ENCODE measurements around the gene MACIR. TPM values are rescaled to one million over a fixed set of nuclear protein-coding genes. Genes with fewer than 3 reads are reported as not detected.

Gene MACIR
- total and polyA plus RNA-seq, 2 of the 13 experiments (the other 11 are each of a cell fraction or from before 2014, with no cell fraction given), result 2.4 to 4.4 TPM

DNA sequence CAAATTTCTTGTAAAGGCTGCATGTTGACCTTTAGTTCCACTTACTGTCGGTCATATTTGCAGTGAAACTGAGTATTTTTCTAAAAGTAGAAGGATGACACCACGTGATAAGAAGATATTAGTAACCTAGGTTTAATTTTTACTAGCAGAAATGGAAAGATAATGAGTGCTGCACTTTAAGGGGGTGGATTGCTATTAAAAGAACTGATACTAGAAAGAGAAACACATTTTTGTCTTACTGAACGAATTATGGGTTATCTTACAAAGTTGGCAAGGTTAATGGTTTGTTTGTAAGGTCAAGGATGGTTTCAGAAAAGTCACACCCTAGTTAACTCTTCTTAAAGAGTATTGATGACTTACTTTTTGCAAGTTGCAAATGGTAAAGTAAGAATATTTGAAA is 2.4 kb downstream of the MACIR start:
- in situ Hi-C loops (cut with HindIII; ENCODE audit: extremely low pct_ligation_motif_present, low pct_unique_long_range_greater_than_20kb), result no loop called here
- FAIRE-seq (no peak), DNase-seq (ENCODE audit: low spot score) (no peak), ATAC-seq (no peak)
- 34% methylated on average over 3 of the region's 3 CpGs for WGBS (ENCODE audit: low lambda C conversion rate)
- Histone ChIP-seq H3K9ac (ENCODE audit: insufficient read depth, low read depth, low read length) (no peak overlapping the region), H3K79me2 (ENCODE audit: insufficient read depth, low read length) (peaks cover 12% of the 10 kb centered on the region), H3K4me3 (replicated peaks in 1 of 3; ENCODE audit: insufficient read depth in 1 of 3, low read depth in 2 of 3, low read length in 3 of 3) (no peak overlapping the region), H3K9me3 (ENCODE audit: low read length) (no peaks in the 10 kb centered on the region), H4K20me1 (ENCODE audit: insufficient read depth, low read length) (no peaks in the 10 kb centered on the region), H3K4me1 (ENCODE audit: insufficient read depth, low read length) (peaks cover 31% of the 10 kb centered on the region), H3K27ac (ENCODE audit: extremely low read length, insufficient read depth, low read length) (no peak overlapping the region), H2AFZ (ENCODE audit: low read length) (no peak overlapping the region), H3K4me2 (ENCODE audit: low read depth, low read length) (peak overlapping the region; percentile 95; the same call in 1 of the 2 replicates), H3K36me3 (replicated peaks in 1 of 2; ENCODE audit: control insufficient read depth in 1 of 2, insufficient read depth in 2 of 2, low read length in 2 of 2) (no peaks in the 10 kb centered on the region), H3K27me3 (ENCODE audit: control insufficient read depth in 1 of 2, insufficient read depth in 2 of 2, low read length in 2 of 2) (no peaks in the 10 kb centered on the region)
- BruUV-seq (replicated peaks), result no TSS peak
- CTCF ChIA-PET (ENCODE audit: low intra/inter-chr PET ratio, low total read pairs), result no interaction called here
- TF ChIP-seq TBL1XR1 (IDR thresholded peaks at IDR 0.05; ENCODE audit: borderline replicate concordance, low read length, partially characterized antibody), result no peak
- no peak for TF ChIP-seq ZNF33B (CRISPR knock-in tag; IDR thresholded peaks at IDR 0.05)
- intact Hi-C loops (cut with micrococcal nuclease; ENCODE audit: unreplicated experiment), result no loop called here
- POLR2A ChIA-PET, result no interaction called here

DNA sequence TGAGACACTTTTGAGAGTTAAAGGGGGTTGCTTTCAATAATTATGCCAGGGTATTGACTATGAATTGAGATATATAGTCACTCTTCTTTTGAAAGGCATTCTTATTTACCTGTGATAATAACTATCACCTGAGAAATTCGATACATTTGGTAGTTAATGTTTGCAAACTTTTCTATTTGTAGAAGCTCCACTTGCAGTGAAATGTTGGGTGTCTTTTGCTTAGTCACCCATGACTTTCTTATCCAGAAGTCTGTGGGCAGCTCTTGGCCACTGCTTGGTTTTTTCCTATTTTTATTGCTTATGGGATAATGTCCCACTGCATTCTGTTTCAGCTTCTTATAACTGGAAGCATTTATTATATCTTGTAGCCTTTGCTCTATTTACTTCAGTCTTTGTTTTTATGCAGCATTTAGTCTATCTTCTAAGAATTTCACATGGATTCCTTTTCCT is 3.9 kb downstream of the MACIR start:
- no TSS peak for BruUV-seq (replicated peaks)
- Histone ChIP-seq H3K79me2 (ENCODE audit: insufficient read depth, low read length) (peaks cover 12% of the 10 kb centered on the region), H3K4me3 (replicated peaks in 1 of 3; ENCODE audit: insufficient read depth in 1 of 3, low read depth in 2 of 3, low read length in 3 of 3) (no peak overlapping the region), H3K27me3 (ENCODE audit: control insufficient read depth in 1 of 2, insufficient read depth in 2 of 2, low read length in 2 of 2) (no peaks in the 10 kb centered on the region), H3K9ac (ENCODE audit: insufficient read depth, low read depth, low read length) (no peak overlapping the region), H3K36me3 (replicated peaks in 1 of 2; ENCODE audit: control insufficient read depth in 1 of 2, insufficient read depth in 2 of 2, low read length in 2 of 2) (no peaks in the 10 kb centered on the region), H3K4me2 (ENCODE audit: low read depth, low read length) (no peak overlapping the region), H3K9me3 (ENCODE audit: low read length) (no peaks in the 10 kb centered on the region), H2AFZ (ENCODE audit: low read length) (no peak overlapping the region), H4K20me1 (ENCODE audit: insufficient read depth, low read length) (no peaks in the 10 kb centered on the region), H3K27ac (ENCODE audit: extremely low read length, insufficient read depth, low read length) (no peak overlapping the region), H3K4me1 (ENCODE audit: insufficient read depth, low read length) (peaks cover 25% of the 10 kb centered on the region)
- DNase-seq (ENCODE audit: low spot score) (no peak), FAIRE-seq (no peak), ATAC-seq (no peak)
- in situ Hi-C loops (cut with HindIII; ENCODE audit: extremely low pct_ligation_motif_present, low pct_unique_long_range_greater_than_20kb) (no loop called here), intact Hi-C loops (cut with micrococcal nuclease; ENCODE audit: unreplicated experiment) (no loop called here)
- ChIA-PET CTCF (ENCODE audit: low intra/inter-chr PET ratio, low total read pairs) (no interaction called here), POLR2A (no interaction called here)
- WGBS (ENCODE audit: low lambda C conversion rate), result 39% methylated on average over 1 of the region's 1 CpG
- TF ChIP-seq DNMT1 (CRISPR knock-in tag; IDR thresholded peaks at IDR 0.05) (no peak), ZNF33B (CRISPR knock-in tag; IDR thresholded peaks at IDR 0.05) (no peak), ZNF205 (CRISPR knock-in tag; IDR thresholded peaks at IDR 0.05) (no peak), MAF1 (CRISPR knock-in tag; IDR thresholded peaks at IDR 0.05; ENCODE audit: borderline replicate concordance) (no peak), SIX4 (CRISPR knock-in tag; IDR thresholded peaks at IDR 0.05) (no peak), NFIC (IDR thresholded peaks at IDR 0.05; ENCODE audit: low read length) (no peak)
- TF ChIP-seq, protein P1, sequence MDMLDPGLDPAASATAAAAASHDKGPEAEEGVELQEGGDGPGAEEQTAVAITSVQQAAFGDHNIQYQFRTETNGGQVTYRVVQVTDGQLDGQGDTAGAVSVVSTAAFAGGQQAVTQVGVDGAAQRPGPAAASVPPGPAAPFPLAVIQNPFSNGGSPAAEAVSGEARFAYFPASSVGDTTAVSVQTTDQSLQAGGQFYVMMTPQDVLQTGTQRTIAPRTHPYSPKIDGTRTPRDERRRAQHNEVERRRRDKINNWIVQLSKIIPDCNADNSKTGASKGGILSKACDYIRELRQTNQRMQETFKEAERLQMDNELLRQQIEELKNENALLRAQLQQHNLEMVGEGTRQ (IDR thresholded peaks at IDR 0.05; ENCODE audit: low read depth, low read length), result no peak
- TF ChIP-seq, protein P1 (CRISPR knock-in tag; IDR thresholded peaks at IDR 0.05; ENCODE audit: borderline replicate concordance), result no peak
- TF ChIP-seq, protein P2, sequence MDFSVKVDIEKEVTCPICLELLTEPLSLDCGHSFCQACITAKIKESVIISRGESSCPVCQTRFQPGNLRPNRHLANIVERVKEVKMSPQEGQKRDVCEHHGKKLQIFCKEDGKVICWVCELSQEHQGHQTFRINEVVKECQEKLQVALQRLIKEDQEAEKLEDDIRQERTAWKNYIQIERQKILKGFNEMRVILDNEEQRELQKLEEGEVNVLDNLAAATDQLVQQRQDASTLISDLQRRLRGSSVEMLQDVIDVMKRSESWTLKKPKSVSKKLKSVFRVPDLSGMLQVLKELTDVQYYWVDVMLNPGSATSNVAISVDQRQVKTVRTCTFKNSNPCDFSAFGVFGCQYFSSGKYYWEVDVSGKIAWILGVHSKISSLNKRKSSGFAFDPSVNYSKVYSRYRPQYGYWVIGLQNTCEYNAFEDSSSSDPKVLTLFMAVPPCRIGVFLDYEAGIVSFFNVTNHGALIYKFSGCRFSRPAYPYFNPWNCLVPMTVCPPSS (IDR thresholded peaks at IDR 0.05), result no peak
- TF ChIP-seq, protein P3, sequence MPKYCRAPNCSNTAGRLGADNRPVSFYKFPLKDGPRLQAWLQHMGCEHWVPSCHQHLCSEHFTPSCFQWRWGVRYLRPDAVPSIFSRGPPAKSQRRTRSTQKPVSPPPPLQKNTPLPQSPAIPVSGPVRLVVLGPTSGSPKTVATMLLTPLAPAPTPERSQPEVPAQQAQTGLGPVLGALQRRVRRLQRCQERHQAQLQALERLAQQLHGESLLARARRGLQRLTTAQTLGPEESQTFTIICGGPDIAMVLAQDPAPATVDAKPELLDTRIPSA (CRISPR knock-in tag; IDR thresholded peaks at IDR 0.05; ENCODE audit: borderline replicate concordance), result no peak
- TF ChIP-seq, protein P4, sequence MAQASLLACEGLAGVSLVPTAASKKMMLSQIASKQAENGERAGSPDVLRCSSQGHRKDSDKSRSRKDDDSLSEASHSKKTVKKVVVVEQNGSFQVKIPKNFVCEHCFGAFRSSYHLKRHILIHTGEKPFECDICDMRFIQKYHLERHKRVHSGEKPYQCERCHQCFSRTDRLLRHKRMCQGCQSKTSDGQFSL (CRISPR knock-in tag; IDR thresholded peaks at IDR 0.05), result no peak
- TF ChIP-seq, protein P5, sequence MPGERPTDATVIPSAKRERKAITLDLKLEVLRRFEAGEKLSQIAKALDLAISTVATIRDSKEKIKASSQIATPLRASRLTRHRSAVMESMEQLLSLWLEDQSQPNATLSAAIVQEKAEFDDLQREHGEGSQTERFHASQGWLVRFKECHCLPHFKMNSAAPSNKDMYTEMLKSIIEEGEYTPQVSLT (CRISPR knock-in tag; IDR thresholded peaks at IDR 0.05; ENCODE audit: borderline replicate concordance, low read depth), result no peak

Measured in HepG2 (cell line).